ENCODE results near the gene UTP14A.

GRCh38 chrX:129931411-129932015, 25.5 kb downstream of the UTP14A start:
- peak in 1 of 2 donors; percentile 45 for TF ChIP-seq POLR2A (IDR thresholded peaks at IDR 0.05)
- TF ChIP-seq CTCF (IDR thresholded peaks at IDR 0.05): no peak
